Caco-2 (cell line): ENCODE measurements around the gene MICAL3. TPM values are rescaled to one million over a fixed set of nuclear protein-coding genes. Genes with fewer than 3 reads are reported as not detected.

ENCODE experiments used
- BruUV-seq: library from RNA; stranded (reverse); fragments of 400-500 nt; replicated peaks from 2 replicates; lab custom pipeline; 2021; lab: Mats Ljungman, UMichigan
- CTCF ChIA-PET: fragments of 300-600 bp; sonication (Branson Sonifier 250); formaldehyde crosslinking; loops from one replicate; lab custom pipeline; 2022; ENCODE audit warnings: antibody characterized with exemption; lab: Charles Lee
- POLR2A ChIA-PET: fragments of 300-600 bp; sonication (Branson Sonifier 250); formaldehyde crosslinking; loops from one replicate; lab custom pipeline; 2022; ENCODE audit warnings: antibody characterized with exemption; lab: Charles Lee
- DNase-seq, 2 experiments: peaks; one replicate each; pipeline versions ENCODE4 v3.0.0 to v3.0.0-alpha.2; 2020 to 2022
- H3K27me3 ChIP-seq: replicated peaks from 2 replicates; pipeline ENCODE4 v1.6.0; 2011; ENCODE audit warnings: low read length; ENCODE audit not compliant: control insufficient read depth, insufficient read depth
- H3K36me3 ChIP-seq: 2 replicates; pipeline ENCODE4 v1.5.1; 2011; ENCODE audit warnings: low read length; ENCODE audit not compliant: control insufficient read depth, insufficient read depth
- H3K4me1 ChIP-seq: fragments of 250-450 bp; sonication (Bioruptor Pico); 2 replicates; pipeline ENCODE4 v1.5.1; 2020; ENCODE audit warnings: mild to moderate bottlenecking
- H3K4me3 ChIP-seq: 2 replicates; pipeline ENCODE4 v1.5.1; 2011; ENCODE audit warnings: low read depth, mild to moderate bottlenecking, control low read depth, low read length
- H3K9me3 ChIP-seq: fragments of 250-450 bp; sonication (Bioruptor Pico); 2 replicates; pipeline ENCODE4 v1.5.1; 2020; ENCODE audit warnings: mild to moderate bottlenecking, moderate library complexity
- H3K27ac Mint-ChIP-seq: one replicate; pipeline ENCODE4 v1.8.0; 2022; ENCODE audit warnings: mixed read lengths; ENCODE audit not compliant: unreplicated experiment
- H3K27me3 Mint-ChIP-seq: one replicate; pipeline ENCODE4 v1.8.0; 2022; ENCODE audit warnings: mixed read lengths; ENCODE audit not compliant: insufficient read depth, unreplicated experiment
- H3K36me3 Mint-ChIP-seq: one replicate; pipeline ENCODE4 v1.8.0; 2022; ENCODE audit warnings: mild to moderate bottlenecking, mixed read lengths; ENCODE audit not compliant: insufficient read depth, unreplicated experiment
- H3K4me1 Mint-ChIP-seq: one replicate; pipeline ENCODE4 v1.8.0; 2022; ENCODE audit warnings: low read depth, mixed read lengths; ENCODE audit not compliant: unreplicated experiment
- H3K4me3 Mint-ChIP-seq: one replicate; pipeline ENCODE4 v1.8.0; 2022; ENCODE audit warnings: mild to moderate bottlenecking, moderate library complexity, mixed read lengths; ENCODE audit not compliant: unreplicated experiment
- H3K9me3 Mint-ChIP-seq: one replicate; pipeline ENCODE4 v1.8.0; 2022; ENCODE audit warnings: mixed read lengths; ENCODE audit not compliant: unreplicated experiment
- intact Hi-C: fragments of 100-400 bp; cut with micrococcal nuclease; formaldehyde crosslinking; loops from one replicate; pipeline ENCODE4 v1.10.0; 2022; ENCODE audit not compliant: unreplicated experiment
- microRNA-seq: library from miRNA; unstranded; fragments of <30 nt; microRNA quantifications from one replicate; pipeline ENCODE4 v1.2.0, GENCODE V29; 2022
- total RNA-seq: library from RNA; stranded (reverse); gene quantifications from 2 replicates; pipeline ENCODE4 v1.2.3, GENCODE V29; 2022
- TF ChIP-seq, protein P1 (sequence below), 2 experiments: fragments of 200-600 bp in 1 of 2; IDR thresholded peaks; 1 replicate in 1 of 2; 2 replicates in 1 of 2; pipeline versions ENCODE4 v1.5.1 to v1.8.0; 2011 to 2022; ENCODE audit warnings: antibody characterized with exemption in 1 of 2, control low read depth in 1 of 2, inconsistent platforms in 1 of 2, low read depth in 1 of 2, low read length in 1 of 2, mild to moderate bottlenecking in 1 of 2, moderate library complexity in 1 of 2; ENCODE audit not compliant: insufficient read depth in 1 of 2, severe bottlenecking in 1 of 2, unreplicated experiment in 1 of 2

The MICAL3 gene
- total RNA-seq, 1 experiment from 2014 or later, result 65.6 TPM

DNA sequence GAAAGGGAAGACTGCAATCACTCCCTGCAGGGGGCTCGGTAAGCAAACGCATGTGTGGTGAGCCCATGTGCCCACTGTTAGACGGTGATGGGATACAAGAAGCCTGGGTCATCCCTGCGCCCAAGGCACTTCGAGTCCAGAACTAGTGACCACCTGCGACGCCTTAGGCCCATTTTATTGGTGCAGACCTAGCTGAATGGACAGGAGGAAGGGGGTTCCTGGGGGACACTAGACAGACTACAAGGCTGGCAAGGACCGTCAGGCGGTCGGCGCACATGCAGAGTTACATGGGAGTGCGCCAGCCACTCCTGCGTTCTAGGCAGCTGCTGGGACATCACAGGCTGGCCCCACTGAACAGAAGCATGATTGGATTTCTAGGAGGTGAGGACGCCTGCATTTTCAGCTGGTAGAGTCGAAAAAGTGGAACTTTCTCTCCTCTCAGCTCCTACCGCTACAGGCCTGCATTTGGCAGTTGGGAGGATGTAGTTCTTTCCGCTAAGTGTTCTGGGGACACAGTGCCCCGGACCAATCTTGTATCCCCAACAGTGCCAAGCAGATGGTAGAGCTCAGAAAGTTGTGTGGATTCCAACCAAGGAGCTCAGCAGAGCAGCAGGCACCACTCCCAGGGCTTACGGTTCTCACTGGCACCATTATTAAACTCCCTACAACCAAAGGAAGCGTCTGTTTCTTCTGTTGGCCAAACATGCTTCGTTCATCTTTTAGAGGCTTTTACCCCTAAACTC lies 285.8 kb downstream of the MICAL3 start:
- ChIA-PET CTCF (interaction anchor here (1.3 to 1.5 kb wide), 2 partner anchors 47 to 180 kb away, joined by 3 to 4 read pairs; no protein-coding TSS in a partner anchor), POLR2A (interaction anchor here (0.6 kb wide), 1 partner anchor 14 kb away, joined by 4 read pairs; no protein-coding TSS in a partner anchor)
- Mint-ChIP-seq H3K4me1 (no peaks in the 10 kb centered on the region), H3K27me3 (no peaks in the 10 kb centered on the region), H3K36me3 (peaks cover 21% of the 10 kb centered on the region), H3K27ac (no peak overlapping the region), H3K4me3 (no peak overlapping the region), H3K9me3 (no peaks in the 10 kb centered on the region)
- no peak for DNase-seq
- H3K4me3 ChIP-seq, result no peak overlapping the region
- no TSS peak for BruUV-seq
- H3K9me3 ChIP-seq, result no peaks in the 10 kb centered on the region
- no peaks in the 10 kb centered on the region for H3K4me1 ChIP-seq
- intact Hi-C loops, result no loop called here
- no peaks in the 10 kb centered on the region for H3K36me3 ChIP-seq
- no peaks in the 10 kb centered on the region for H3K27me3 ChIP-seq
- TF ChIP-seq, protein P1, sequence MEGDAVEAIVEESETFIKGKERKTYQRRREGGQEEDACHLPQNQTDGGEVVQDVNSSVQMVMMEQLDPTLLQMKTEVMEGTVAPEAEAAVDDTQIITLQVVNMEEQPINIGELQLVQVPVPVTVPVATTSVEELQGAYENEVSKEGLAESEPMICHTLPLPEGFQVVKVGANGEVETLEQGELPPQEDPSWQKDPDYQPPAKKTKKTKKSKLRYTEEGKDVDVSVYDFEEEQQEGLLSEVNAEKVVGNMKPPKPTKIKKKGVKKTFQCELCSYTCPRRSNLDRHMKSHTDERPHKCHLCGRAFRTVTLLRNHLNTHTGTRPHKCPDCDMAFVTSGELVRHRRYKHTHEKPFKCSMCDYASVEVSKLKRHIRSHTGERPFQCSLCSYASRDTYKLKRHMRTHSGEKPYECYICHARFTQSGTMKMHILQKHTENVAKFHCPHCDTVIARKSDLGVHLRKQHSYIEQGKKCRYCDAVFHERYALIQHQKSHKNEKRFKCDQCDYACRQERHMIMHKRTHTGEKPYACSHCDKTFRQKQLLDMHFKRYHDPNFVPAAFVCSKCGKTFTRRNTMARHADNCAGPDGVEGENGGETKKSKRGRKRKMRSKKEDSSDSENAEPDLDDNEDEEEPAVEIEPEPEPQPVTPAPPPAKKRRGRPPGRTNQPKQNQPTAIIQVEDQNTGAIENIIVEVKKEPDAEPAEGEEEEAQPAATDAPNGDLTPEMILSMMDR (IDR thresholded peaks at IDR 0.05; ENCODE audit: insufficient read depth in 1 of 2, low read depth in 1 of 2, low read length in 1 of 2, severe bottlenecking in 1 of 2, unreplicated experiment in 1 of 2), result no peak

Small RNA genes lying within 50 kb of the gene (microRNA-seq; reads per million reads assigned to microRNA genes)
- not detected for gene MIR3198-1
- gene MIR648, result not detected

Other genes starting within 250 kb of the MICAL3 start
- 37.9 and 40.6 TPM in 2 replicates for gene PEX26, start 53.4 kb upstream of the MICAL3 start, total RNA-seq
- gene TUBA8, start 86.2 kb upstream of the MICAL3 start, total RNA-seq, result 0.56 and 0.73 TPM in 2 replicates
- gene USP18, start 125.6 kb upstream of the MICAL3 start, total RNA-seq, result 2.4 and 3.0 TPM in 2 replicates